NCI-H345 treated with DMSO at 0.1 percent for 48 hours (cell line): Measurements from ENCODE around the gene CAV2.
A peak's percentile ranks its signal among the peaks of the same experiment; 100 is the strongest.

Experiments used
- DNase-seq: peaks from one replicate; lab custom pipeline; 2025; ENCODE audit not compliant: unreplicated experiment; lab: John Stamatoyannopoulos, UW

The CAV2 gene

DNA sequence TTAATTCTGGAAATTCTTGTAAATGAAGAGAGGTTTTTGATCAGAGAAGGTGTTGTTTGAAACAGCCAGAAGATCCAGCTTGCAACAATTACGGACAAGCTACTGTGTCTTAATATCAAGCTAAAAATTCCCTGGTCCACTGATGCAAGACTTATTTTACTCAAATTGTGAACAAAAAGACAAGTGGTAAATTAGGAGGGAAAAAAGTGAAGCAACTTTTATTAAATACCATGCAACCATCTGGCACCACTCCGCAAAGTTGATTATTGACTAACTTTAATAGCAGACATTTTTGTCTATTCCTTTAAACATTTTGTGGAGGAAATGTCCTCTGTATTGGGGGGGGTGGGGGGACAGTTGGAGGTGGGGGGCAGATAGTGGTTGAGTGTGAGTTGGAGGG is 5.1 kb upstream of the CAV2 start:
- DNase-seq, result no peak

DNA sequence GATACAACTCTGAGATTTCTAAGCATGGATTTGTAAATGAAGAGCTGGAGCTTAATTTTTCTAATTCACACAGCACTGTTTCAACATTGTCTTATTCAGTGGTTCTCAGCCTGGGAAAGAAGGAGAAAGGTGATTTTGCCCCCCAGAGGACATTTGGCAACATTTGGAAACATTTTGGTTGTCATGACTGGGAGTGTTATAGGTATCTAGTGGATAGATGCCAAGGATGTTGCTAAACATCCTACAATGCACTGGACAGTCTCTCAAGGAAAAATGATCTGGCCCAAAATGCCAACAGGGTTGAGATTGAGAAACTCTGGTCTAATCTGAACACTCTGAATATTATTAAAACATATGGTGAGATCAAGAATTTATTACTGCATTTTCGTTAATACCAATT is 3.8 kb upstream of the CAV2 start:
- no peak for DNase-seq

DNA sequence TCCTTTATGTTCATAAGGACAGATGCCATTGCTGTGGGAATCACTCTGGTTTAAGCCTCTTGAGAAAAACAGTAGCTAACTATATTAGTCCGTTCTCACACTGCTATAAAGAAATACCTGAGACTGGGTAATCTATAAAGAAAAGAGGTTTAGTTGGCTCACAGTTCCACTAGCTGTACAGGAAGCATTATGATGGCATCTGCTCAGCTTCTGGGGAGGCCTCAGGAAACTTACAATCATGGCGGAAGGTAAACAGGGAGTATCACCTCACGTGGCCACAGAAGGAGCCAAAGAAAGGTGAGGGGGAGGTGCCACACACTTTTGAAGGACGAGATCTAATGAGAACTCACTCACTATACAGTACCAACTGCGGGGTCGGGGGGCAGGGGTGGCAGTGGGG is 2.9 kb upstream of the CAV2 start:
- no peak for DNase-seq

GRCh38 chr7:116497708-116498107 is 1.8 kb upstream of the CAV2 start:
- no peak for DNase-seq

GRCh38 chr7:116500078-116500853 is 728 bp downstream of the CAV2 start:
- DNase-seq, result no peak

GRCh38 chr7:116501425-116502167 is 2.1 kb downstream of the CAV2 start:
- DNase-seq, result no peak

- DNase-seq, result no peak
These were observed 2.9 kb downstream of the CAV2 start for GRCh38 chr7:116502201-116503096.

DNA sequence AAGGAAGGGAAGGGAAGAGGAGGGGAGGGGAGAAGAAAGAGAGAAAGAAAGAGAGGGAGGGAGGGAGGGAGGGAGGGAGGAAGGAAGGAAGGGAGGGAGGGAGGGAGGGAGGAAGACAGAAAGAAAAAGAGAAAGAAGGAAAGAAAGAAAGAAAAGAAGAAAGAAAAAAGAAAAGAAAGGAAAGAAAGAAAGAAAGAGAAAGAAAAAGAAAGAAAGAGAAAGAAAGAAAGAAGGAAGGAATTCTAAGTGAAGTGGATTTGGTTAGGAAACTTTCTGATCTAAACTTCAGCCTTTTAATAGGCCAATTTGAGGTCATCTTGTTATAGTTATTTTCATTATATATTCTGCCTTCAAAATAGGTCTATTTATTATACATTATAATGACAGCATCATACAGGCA is 4.3 kb downstream of the CAV2 start:
- no peak for DNase-seq

DNA sequence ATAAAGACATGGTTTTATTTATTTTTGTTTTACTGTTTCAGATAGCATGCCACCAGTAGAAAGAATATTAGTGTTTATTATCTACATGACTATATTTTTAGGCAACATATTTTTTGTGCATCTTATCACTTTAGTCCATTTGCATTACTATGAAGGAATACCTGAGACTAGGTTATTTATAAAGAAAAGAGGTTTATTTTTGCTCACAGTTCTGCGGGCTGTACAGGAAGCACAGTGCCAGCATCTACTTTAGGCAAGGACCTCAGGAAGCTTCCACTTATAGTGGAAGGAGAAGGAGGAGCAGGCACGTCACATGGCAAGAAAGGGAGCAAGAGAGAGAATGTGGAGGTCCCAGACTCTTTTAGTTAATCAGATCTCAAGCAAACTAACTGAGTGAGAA is 5.7 kb downstream of the CAV2 start:
- DNase-seq, result no peak

DNA sequence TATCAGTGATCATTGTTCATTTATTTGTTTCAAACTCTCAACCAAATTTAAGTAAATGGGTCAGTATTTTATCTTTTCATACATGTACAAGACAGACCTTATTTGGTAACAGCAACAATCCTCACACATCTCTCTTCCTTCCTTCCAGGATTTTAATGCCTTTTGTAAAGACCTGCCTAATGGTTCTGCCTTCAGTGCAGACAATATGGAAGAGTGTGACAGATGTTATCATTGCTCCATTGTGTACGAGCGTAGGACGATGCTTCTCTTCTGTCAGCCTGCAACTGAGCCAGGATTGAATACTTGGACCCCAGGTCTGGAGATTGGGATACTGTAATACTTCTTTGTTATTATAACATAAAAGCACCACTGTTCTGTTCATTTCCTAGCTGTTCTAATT is 6.3 kb downstream of the CAV2 start:
- no peak for DNase-seq

GRCh38 chr7:116509982-116510579 is 10.5 kb downstream of the CAV2 start:
- DNase-seq, result no peak

DNA sequence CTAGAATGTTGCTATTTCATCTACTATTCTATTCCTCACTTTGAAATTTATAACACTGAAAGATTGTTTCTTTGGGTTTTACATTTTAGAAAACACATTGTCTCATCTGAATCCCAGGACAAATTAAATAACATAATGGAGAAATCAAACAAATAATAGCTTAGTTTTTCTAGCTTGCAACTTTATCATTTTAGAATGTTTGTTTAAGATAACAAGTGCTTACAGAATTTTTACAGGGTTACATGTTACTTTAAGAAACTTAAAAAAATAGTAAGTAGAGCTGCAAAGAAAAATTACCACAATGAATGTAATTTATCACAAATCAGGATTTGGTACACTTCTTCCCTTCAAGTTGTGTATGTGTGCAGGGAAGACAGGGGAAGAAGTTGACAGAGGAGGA is 11.3 kb downstream of the CAV2 start:
- no peak for DNase-seq

GRCh38 chr7:116511552-116512519 is 12.3 kb downstream of the CAV2 start:
- DNase-seq, result peak; percentile 48

DNA sequence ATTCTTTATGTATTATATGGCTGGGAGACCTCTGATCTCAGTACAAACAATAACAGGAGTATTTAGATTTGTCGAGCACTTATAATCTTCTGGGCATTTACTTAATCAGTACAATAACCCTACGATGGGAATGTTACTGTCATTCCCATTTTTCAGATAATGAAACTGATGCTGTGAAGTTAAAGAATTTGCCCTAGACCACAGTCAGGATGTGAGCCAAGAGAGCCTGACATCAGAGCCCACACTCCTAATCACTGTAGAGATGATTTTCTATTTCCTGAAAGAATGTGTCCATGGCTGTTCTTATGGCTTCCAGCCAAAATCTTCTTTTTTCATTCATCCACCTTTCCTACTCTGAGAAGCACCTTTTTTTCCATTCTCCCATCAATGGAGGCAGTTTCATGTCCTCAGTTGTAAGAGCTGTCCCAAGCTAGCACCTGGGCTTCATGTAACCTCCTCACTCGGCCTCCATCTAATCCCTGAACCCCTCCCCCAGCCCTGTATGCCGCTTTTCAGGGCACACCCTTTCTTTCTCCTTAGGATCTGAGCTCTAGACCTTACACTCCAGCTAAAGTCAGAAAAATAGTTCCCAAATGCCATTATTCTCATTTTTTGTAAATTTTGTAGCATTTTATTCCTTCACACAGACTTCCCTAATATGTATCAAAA is 13.1 kb downstream of the CAV2 start:
- DNase-seq, result no peak

DNA sequence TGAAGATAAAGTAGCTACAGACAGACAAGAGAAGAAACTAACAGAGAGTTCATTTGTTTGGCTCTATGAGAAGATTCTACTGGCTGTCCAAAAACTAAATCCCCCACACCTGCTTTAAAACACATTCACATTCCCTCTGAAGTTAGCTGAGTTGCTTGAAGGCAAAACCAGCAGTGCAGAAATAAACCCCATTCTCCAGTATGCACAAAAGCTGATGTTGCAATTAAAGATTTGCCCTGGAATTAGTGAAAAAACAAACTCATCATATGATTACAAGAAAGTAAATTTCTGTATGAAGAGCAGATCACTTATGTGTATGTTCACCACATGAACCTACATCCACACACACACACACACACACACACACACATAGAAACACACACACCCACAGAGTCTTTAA is 16.0 kb downstream of the CAV2 start:
- no peak for DNase-seq

DNA sequence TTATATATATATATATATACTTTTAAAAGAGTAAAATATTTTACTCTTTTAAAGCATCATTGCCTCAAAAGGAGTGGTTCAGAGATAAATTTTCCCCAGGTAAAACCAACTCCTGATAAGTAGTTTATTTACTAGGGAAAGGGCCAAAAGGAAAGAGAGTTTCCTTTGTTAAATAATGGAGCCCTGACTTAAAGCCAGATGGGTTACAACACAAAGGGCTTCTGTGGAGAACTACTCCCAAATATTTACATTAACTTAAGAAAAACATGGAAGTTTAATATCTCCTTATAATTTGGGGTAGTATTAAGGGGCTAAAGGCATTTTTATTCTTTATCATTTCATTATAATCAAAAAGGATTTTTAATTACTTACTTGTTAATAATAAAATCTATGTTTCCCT is 16.8 kb downstream of the CAV2 start:
- DNase-seq, result no peak

DNA sequence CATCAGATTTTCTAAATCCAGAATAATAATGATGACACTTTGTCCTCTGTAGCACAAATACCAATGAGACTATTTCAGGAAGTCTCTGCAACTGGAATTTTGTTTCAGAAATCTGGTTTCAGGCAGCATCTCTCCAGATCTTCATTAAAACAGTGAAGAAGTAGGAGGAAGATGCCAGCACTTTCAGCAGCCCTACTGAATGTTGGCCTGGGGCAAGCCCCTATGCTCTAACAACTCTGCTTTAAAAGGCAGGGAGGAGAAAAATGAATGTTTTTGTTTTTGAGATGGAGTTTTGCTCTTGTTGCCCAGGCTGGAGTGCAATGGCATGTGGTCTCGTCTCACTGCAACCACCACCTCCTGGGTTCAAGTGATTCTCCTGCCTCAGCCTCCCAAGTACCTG is 18.1 kb downstream of the CAV2 start:
- no peak for DNase-seq

DNA sequence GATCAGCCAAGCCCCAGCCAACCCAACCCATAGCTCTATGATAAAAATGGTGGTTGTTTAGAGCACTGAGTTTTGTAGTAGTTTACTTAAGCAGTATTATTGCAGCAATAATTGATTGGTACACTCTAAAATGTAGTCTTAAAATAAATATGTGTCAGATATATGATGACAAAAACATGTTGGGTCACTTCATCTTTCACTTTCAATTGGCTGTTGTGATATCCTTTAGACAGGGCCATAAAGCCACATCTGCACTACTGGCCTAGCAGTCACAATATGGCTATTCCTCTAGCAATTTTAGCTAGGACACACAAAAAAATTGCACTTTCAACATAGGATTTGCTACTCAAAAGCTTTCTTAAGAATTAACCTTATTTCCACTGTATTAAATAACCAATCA is 19.4 kb downstream of the CAV2 start:
- no peak for DNase-seq

DNA sequence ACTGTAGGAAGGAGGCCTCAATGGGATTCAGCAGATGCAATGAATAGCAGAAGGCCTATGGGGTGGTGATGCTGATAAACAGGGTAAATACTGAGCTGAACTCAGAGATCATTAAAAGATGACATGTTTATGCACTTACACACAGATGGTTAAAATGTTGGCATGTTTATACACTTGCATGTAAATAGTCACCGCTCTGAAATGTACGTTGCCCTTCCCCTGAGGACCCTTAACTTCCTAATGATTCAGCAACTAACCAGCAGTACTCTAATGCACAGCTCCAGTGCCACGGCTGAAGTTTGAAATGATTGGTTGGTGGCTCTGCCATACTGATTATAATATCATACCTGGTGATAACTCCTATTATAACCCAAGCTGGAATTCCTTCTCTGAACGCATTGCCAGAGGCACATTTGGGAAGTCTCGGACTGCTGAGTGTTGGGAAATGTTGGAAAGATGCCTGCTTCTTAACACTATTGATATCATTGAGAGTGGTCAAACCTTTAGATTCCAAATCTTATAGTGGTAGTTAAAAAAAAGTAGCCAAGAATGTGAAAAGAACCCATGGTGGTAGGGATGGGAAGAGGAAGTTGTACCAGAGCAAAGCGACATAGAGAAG is 21.6 kb downstream of the CAV2 start:
- DNase-seq, result no peak
